C4-2B (cell line): ENCODE results near the gene CAMTA1.

Experiments used
- ZFX ChIP-seq: fragments of 450-650 bp; IDR thresholded peaks from 2 replicates; pipeline ENCODE4 v1.6.1; 2017
- TF ChIP-seq, protein P1 (sequence below): fragments of 450-650 bp; conservative IDR thresholded peaks from 2 replicates; pipeline ENCODE4 v1.5.1; 2017; ENCODE audit warnings: mild to moderate bottlenecking

GRCh38 chr1:7517611-7518330 is 732.5 kb downstream of the CAMTA1 start:
- TF ChIP-seq, protein P1, sequence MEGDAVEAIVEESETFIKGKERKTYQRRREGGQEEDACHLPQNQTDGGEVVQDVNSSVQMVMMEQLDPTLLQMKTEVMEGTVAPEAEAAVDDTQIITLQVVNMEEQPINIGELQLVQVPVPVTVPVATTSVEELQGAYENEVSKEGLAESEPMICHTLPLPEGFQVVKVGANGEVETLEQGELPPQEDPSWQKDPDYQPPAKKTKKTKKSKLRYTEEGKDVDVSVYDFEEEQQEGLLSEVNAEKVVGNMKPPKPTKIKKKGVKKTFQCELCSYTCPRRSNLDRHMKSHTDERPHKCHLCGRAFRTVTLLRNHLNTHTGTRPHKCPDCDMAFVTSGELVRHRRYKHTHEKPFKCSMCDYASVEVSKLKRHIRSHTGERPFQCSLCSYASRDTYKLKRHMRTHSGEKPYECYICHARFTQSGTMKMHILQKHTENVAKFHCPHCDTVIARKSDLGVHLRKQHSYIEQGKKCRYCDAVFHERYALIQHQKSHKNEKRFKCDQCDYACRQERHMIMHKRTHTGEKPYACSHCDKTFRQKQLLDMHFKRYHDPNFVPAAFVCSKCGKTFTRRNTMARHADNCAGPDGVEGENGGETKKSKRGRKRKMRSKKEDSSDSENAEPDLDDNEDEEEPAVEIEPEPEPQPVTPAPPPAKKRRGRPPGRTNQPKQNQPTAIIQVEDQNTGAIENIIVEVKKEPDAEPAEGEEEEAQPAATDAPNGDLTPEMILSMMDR = no peak
- no peak for TF ChIP-seq ZFX
